GM23248 (cell line): ENCODE data around the gene WFIKKN1. TPM values are rescaled to one million over a fixed set of nuclear protein-coding genes. Genes with fewer than 3 reads are reported as not detected.

Experiments used
- DNase-seq: peaks from one replicate; pipeline ENCODE4 v3.0.0-alpha.2; 2015
- H2AFZ ChIP-seq: fragments of 200-600 bp; sonication (generic); 2 replicates; pipeline ENCODE4 v1.6.1; 2016; ENCODE audit warnings: antibody characterized with exemption
- H3F3A ChIP-seq: fragments of 200-600 bp; sonication (generic); 2 replicates; pipeline ENCODE4 v1.6.1; 2016; ENCODE audit warnings: mild to moderate bottlenecking, antibody characterized with exemption, mixed run types; ENCODE audit not compliant: insufficient read depth
- H3K27ac ChIP-seq: fragments of 200-600 bp; sonication (generic); 2 replicates; pipeline ENCODE4 v1.5.1; 2016; ENCODE audit warnings: mild to moderate bottlenecking
- H3K27me3 ChIP-seq: fragments of 200-600 bp; sonication (generic); replicated peaks from 2 replicates; pipeline ENCODE4 v1.6.1; 2016; ENCODE audit warnings: mild to moderate bottlenecking; ENCODE audit not compliant: insufficient read depth
- H3K36me3 ChIP-seq: fragments of 200-600 bp; sonication (generic); 2 replicates; pipeline ENCODE4 v1.6.1; 2016; ENCODE audit warnings: low read depth, mild to moderate bottlenecking
- H3K4me1 ChIP-seq: fragments of 200-600 bp; sonication (generic); 2 replicates; pipeline ENCODE4 v1.6.1; 2016; ENCODE audit warnings: mild to moderate bottlenecking; ENCODE audit not compliant: insufficient read depth
- H3K4me2 ChIP-seq: fragments of 200-600 bp; sonication (generic); one replicate; pipeline ENCODE4 v1.6.1; 2016; ENCODE audit warnings: mild to moderate bottlenecking; ENCODE audit not compliant: unreplicated experiment
- H3K4me3 ChIP-seq: fragments of 200-600 bp; sonication (generic); 2 replicates; pipeline ENCODE4 v1.5.1; 2016; ENCODE audit warnings: mild to moderate bottlenecking
- H3K79me2 ChIP-seq: fragments of 200-600 bp; sonication (generic); 2 replicates; pipeline ENCODE4 v1.6.1; 2016; ENCODE audit warnings: mild to moderate bottlenecking; ENCODE audit not compliant: insufficient read depth
- H3K9ac ChIP-seq: fragments of 200-600 bp; sonication (generic); 2 replicates; pipeline ENCODE4 v1.6.1; 2016; ENCODE audit warnings: mild to moderate bottlenecking
- H3K9me2 ChIP-seq: fragments of 200-600 bp; sonication (generic); 2 replicates; pipeline ENCODE4 v1.6.1; 2016; ENCODE audit warnings: mixed run types, mild to moderate bottlenecking, moderate library complexity; ENCODE audit not compliant: insufficient read depth
- H3K9me3 ChIP-seq: fragments of 200-600 bp; sonication (generic); one replicate; pipeline ENCODE4 v1.6.1; 2017; ENCODE audit warnings: low read depth
- H4K20me1 ChIP-seq: fragments of 200-600 bp; sonication (generic); 2 replicates; pipeline ENCODE4 v1.6.0; 2016; ENCODE audit not compliant: insufficient read depth
- EZH2 ChIP-seq: fragments of 200-600 bp; sonication (generic); IDR thresholded peaks from 2 replicates; pipeline ENCODE4 v1.6.1; 2018; ENCODE audit warnings: antibody characterized with exemption, mild to moderate bottlenecking; ENCODE audit not compliant: insufficient read depth, poor library complexity, severe bottlenecking
- EZH2phosphoT487 ChIP-seq: fragments of 200-600 bp; sonication (generic); IDR thresholded peaks from 2 replicates; pipeline ENCODE4 v1.6.1; 2018; ENCODE audit warnings: antibody characterized with exemption, moderate library complexity, mild to moderate bottlenecking, low read depth; ENCODE audit not compliant: insufficient read depth
- WGBS, 2 experiments: methylation state at CpG; one replicate each; pipeline ENCODE4 v1.1.6; 2015 to 2017; ENCODE audit warnings: low lambda C conversion rate in 2 of 2, low coverage in 1 of 2; ENCODE audit errors: missing lambda C conversion rate in 2 of 2; 5-methylcytosine and 5-hydroxymethylcytosine counted together
- in situ Hi-C: fragments of 300-500 bp; cut with MboI; formaldehyde crosslinking; loops from 2 replicates; pipeline ENCODE4 v1.15.0; 2020
- polyA plus RNA-seq: library from polyadenylated mRNA; unstranded; fragments of >200 nt; fragmentation: Nextera tagmentation; extraction: Ambion mirVana; gene quantifications from 2 replicates; pipeline ENCODE4 v1.2.1, GENCODE V29; 2016
- total RNA-seq: library from RNA; depleted of rRNA; stranded (reverse); fragments of >200 nt; shearing (Covaris generic); gene quantifications from 2 replicates; pipeline ENCODE4 v1.2.3, GENCODE V29; 2014

The WFIKKN1 gene
- total and polyA plus RNA-seq, 2 experiments from 2014 or later: not detected

GRCh38 chr16:668519-669171, 37.9 kb downstream of the WFIKKN1 start:
- in situ Hi-C loops: no loop called here
- H3K4me2 ChIP-seq: peak overlapping the region; percentile 89
- peak overlapping the region; percentile 95 for H3K4me3 ChIP-seq
- no peaks in the 10 kb centered on the region for H3K27me3 ChIP-seq
- H3K9me2 ChIP-seq: no peaks in the 10 kb centered on the region
- peak overlapping the region; percentile 97 for H3K9ac ChIP-seq
- TF ChIP-seq EZH2 (no peak), EZH2phosphoT487 (no peak)
- H3K27ac ChIP-seq: peak overlapping the region; percentile 49
- 6 to 7% methylated on average over 46 of the region's 50 CpGs for WGBS, 2 experiments
- peaks cover 24% of the 10 kb centered on the region for H3K79me2 ChIP-seq
- H3F3A ChIP-seq: no peaks in the 10 kb centered on the region
- no peaks in the 10 kb centered on the region for H4K20me1 ChIP-seq
- no peaks in the 10 kb centered on the region; the same call in 1 of the 2 replicates for H3K4me1 ChIP-seq
- peak; percentile 56 for DNase-seq
- no peaks in the 10 kb centered on the region for H3K9me3 ChIP-seq
- H3K36me3 ChIP-seq: no peaks in the 10 kb centered on the region
- H2AFZ ChIP-seq: peak overlapping the region; percentile 65; the same call in 1 of the 2 replicates

- Histone ChIP-seq H3K4me2 (no peak overlapping the region), H3F3A (no peaks in the 10 kb centered on the region), H3K9ac (0 out of 2 replicates have a peak overlapping the region, but pooled peaks have one; percentile 97), H3K36me3 (no peaks in the 10 kb centered on the region), H3K9me2 (no peaks in the 10 kb centered on the region), H4K20me1 (no peaks in the 10 kb centered on the region), H2AFZ (no peak overlapping the region), H3K9me3 (no peaks in the 10 kb centered on the region), H3K4me3 (no peak overlapping the region), H3K79me2 (peaks cover 24% of the 10 kb centered on the region), H3K27me3 (no peaks in the 10 kb centered on the region), H3K27ac (no peak overlapping the region), H3K4me1 (no peaks in the 10 kb centered on the region; the same call in 1 of the 2 replicates)
- 92 to 98% methylated on average over 12 to 13 of the region's 13 CpGs for WGBS, 2 experiments
- no peak for DNase-seq
- TF ChIP-seq EZH2phosphoT487 (no peak), EZH2 (no peak)
- in situ Hi-C loops: no loop called here
These were observed 38.9 kb downstream of the WFIKKN1 start for GRCh38 chr16:669666-670065.

- Histone ChIP-seq H3F3A (no peaks in the 10 kb centered on the region), H4K20me1 (no peaks in the 10 kb centered on the region), H3K27ac (no peak overlapping the region), H3K4me3 (no peak overlapping the region), H2AFZ (no peak overlapping the region), H3K9ac (no peak overlapping the region), H3K9me3 (no peaks in the 10 kb centered on the region), H3K9me2 (no peaks in the 10 kb centered on the region), H3K27me3 (no peaks in the 10 kb centered on the region), H3K4me1 (no peaks in the 10 kb centered on the region; the same call in 1 of the 2 replicates), H3K79me2 (peaks cover 24% of the 10 kb centered on the region), H3K4me2 (no peak overlapping the region), H3K36me3 (no peaks in the 10 kb centered on the region)
- in situ Hi-C loops: no loop called here
- no peak for DNase-seq
- TF ChIP-seq EZH2phosphoT487: no peak
- TF ChIP-seq EZH2: no peak
- 89 to 92% methylated on average over 40 to 52 of the region's 52 CpGs for WGBS, 2 experiments
These were observed 39.9 kb downstream of the WFIKKN1 start for GRCh38 chr16:670485-671352.

GRCh38 chr16:671353-672131, 40.8 kb downstream of the WFIKKN1 start:
- Histone ChIP-seq H3K27ac (no peak overlapping the region), H2AFZ (no peak overlapping the region), H3K27me3 (no peaks in the 10 kb centered on the region), H3F3A (no peaks in the 10 kb centered on the region), H3K36me3 (no peaks in the 10 kb centered on the region), H3K4me2 (no peak overlapping the region), H3K79me2 (peaks cover 24% of the 10 kb centered on the region), H3K4me1 (no peaks in the 10 kb centered on the region; the same call in 1 of the 2 replicates), H4K20me1 (no peaks in the 10 kb centered on the region), H3K4me3 (no peak overlapping the region), H3K9me3 (no peaks in the 10 kb centered on the region), H3K9me2 (no peaks in the 10 kb centered on the region), H3K9ac (no peak overlapping the region)
- TF ChIP-seq EZH2 (no peak), EZH2phosphoT487 (no peak)
- no peak for DNase-seq
- 89 to 90% methylated on average over 14 to 36 of the region's 40 CpGs for WGBS, 2 experiments
- in situ Hi-C loops: no loop called here
